ENCODE results near the gene PPP4R3B. TPM values are rescaled to one million over a fixed set of nuclear protein-coding genes. Genes with fewer than 3 reads are reported as not detected.

Gene PPP4R3B
- total RNA-seq, 1 experiment from 2014 or later, result 40.8 TPM

- RAD21 ChIA-PET (ENCODE audit: low non-redundant PET in 1 of 2, low total read pairs in 2 of 2, uncharacterized antibody in 2 of 2, unreplicated experiment in 2 of 2), result no interaction called here
- Histone ChIP-seq H3K9me2 (ENCODE audit: insufficient read depth) (no peaks in the 10 kb centered on the region), H3K27ac (ENCODE audit: low read depth, low read length) (peak overlapping the region; percentile 70), H3K79me2 (ENCODE audit: insufficient read depth, low read length) (peaks cover 57% of the 10 kb centered on the region), H3K4me2 (ENCODE audit: low read length) (peak overlapping the region; percentile 75), H3K4me3 (replicated peaks in 1 of 2; ENCODE audit: low read depth in 1 of 2, low read length in 2 of 2) (peak overlapping the region; percentile 74 to 81), H2AFZ (ENCODE audit: low read depth, low read length, poor library complexity, severe bottlenecking) (no peak overlapping the region), H4K20me1 (ENCODE audit: insufficient read depth) (no peaks in the 10 kb centered on the region; the same call in 1 of the 2 replicates), H3K36me3 (ENCODE audit: control insufficient read depth in 1 of 2, insufficient read depth in 2 of 2, low read length in 2 of 2) (peaks cover 11 to 14% of the 10 kb centered on the region in 2 experiments; a peak in 3 of 4 replicates), H3K9ac (ENCODE audit: low read length) (peak overlapping the region; percentile 74), H3K4me1 (ENCODE audit: control insufficient read depth in 1 of 2, insufficient read depth in 2 of 2, low read length in 2 of 2) (peaks cover 5 to 11% of the 10 kb centered on the region in 2 experiments), H3K27me3 (ENCODE audit: insufficient read depth, low read length) (no peaks in the 10 kb centered on the region), H3K9me3 (ENCODE audit: control insufficient read depth in 1 of 2, insufficient read depth in 1 of 2, low read depth in 1 of 2, low read length in 2 of 2) (no peaks in the 10 kb centered on the region)
- DNase-seq (ENCODE audit: low read depth, low spot score), result peak; percentile 54
- POLR2A ChIA-PET, result interaction anchor here (0.7 to 1.4 kb wide), 3 partner anchors 14 to 99 kb away, joined by 3 to 4 read pairs (median 3); partner anchors contain the start of gene CFAP36
- peak; percentile 33 for ATAC-seq
- TF ChIP-seq EGR1 (IDR thresholded peaks at IDR 0.05; ENCODE audit: low read depth) (no peak), MAX (IDR thresholded peaks at IDR 0.05) (peak; percentile 85), EZH2phosphoT487 (IDR thresholded peaks at IDR 0.05; ENCODE audit: borderline replicate concordance) (no peak), SP1 (IDR thresholded peaks at IDR 0.05; ENCODE audit: low read depth) (no peak), SIN3A (IDR thresholded peaks at IDR 0.05; ENCODE audit: low read depth) (peak; percentile 39; the same call in 1 of the 2 replicates), POLR2A (IDR thresholded peaks at IDR 0.05; ENCODE audit: borderline replicate concordance, extremely low read depth, insufficient read depth, insufficient read length) (peak; percentile 32), ZBTB33 (IDR thresholded peaks at IDR 0.05; ENCODE audit: extremely low read depth, insufficient replicate concordance, low read length) (peak; percentile 79), YY1 (IDR thresholded peaks at IDR 0.05; ENCODE audit: extremely low read depth, insufficient replicate concordance, low read depth, low read length) (peak; percentile 64), CBX3 (IDR thresholded peaks at IDR 0.05; ENCODE audit: low read depth) (0 out of 2 replicates have a peak, but pooled peaks have one; percentile 9), POLR2AphosphoS5 (IDR thresholded peaks at IDR 0.05; ENCODE audit: low read depth, low read length) (peak; percentile 70)
- BruUV-seq (replicated peaks), result TSS peak; percentile 78
- CTCF ChIA-PET, result interaction anchor here (1.1 to 1.5 kb wide), 2 partner anchors 342 to 719 kb away, joined by 3 to 6 read pairs; no protein-coding TSS in a partner anchor
- intact Hi-C loops (cut with micrococcal nuclease), result loop anchor here (5.0 kb wide), 1 partner anchor 201 kb away; the partner anchor contains the start of gene CCDC88A
These were observed 1.0 kb upstream of the PPP4R3B start for GRCh38 chr2:55618275-55619055.

Data from HCT116 (cell line).